Measurements from ENCODE around the gene ANAPC7.

DNA sequence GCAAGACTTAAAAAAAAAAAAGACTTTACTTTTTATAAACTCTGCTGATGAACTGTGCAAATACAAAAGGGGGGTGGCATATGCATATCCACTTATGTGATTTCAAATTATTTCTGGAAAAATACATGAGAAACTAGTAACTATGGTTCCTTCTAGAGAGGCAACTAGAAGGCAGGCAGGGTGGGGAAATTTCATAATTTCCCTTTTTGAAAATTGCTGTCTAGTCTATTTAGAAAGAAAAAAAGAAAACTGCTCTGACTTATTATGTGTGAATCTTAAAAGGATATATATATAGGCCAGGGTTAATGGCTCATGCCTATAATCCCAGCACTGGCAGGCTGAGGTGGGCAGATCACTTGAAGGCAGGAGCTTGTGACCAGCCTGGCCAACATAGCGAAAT, 42.3 kb downstream of the ANAPC7 start:
- TF ChIP-seq, protein P1, sequence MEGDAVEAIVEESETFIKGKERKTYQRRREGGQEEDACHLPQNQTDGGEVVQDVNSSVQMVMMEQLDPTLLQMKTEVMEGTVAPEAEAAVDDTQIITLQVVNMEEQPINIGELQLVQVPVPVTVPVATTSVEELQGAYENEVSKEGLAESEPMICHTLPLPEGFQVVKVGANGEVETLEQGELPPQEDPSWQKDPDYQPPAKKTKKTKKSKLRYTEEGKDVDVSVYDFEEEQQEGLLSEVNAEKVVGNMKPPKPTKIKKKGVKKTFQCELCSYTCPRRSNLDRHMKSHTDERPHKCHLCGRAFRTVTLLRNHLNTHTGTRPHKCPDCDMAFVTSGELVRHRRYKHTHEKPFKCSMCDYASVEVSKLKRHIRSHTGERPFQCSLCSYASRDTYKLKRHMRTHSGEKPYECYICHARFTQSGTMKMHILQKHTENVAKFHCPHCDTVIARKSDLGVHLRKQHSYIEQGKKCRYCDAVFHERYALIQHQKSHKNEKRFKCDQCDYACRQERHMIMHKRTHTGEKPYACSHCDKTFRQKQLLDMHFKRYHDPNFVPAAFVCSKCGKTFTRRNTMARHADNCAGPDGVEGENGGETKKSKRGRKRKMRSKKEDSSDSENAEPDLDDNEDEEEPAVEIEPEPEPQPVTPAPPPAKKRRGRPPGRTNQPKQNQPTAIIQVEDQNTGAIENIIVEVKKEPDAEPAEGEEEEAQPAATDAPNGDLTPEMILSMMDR (IDR thresholded peaks at IDR 0.05; ENCODE audit: low read length), result no peak
- no peak for TF ChIP-seq EZH2 (IDR thresholded peaks at IDR 0.05; ENCODE audit: borderline replicate concordance, low read length)

Data from OCI-LY1 (cell line).